Measurements from ENCODE around the gene NR3C2. TPM values are rescaled to one million over a fixed set of nuclear protein-coding genes. Genes with fewer than 3 reads are reported as not detected.

NR3C2 gene
- total RNA-seq, 1 donor from 2014 or later: 35.4 TPM

GRCh38 chr4:148261848-148262247, 180.4 kb downstream of the NR3C2 start:
- no peak for DNase-seq

- DNase-seq: no peak
Measured at GRCh38 chr4:148259841-148260240, 182.4 kb downstream of the NR3C2 start.

DNA sequence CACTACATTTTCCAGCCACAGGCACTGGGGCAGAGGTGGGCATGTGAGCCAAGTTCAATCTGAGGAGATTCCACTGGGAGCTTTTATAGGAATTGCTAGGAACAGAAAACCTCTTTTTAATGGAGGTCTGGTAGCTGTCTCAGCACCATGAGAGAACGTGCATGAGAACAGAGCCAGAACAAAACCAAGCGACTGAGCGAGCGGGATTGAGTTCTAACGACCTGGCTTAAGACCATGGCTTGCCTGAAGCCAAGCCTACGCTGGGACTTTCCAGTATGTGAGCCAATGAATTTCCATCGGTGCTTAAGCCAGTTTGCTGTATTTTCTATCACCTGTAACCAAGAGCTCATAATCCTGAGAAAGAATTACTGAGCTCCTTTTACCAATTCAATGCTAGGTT, 183.7 kb downstream of the NR3C2 start:
- DNase-seq: peak; percentile 37

- peak; percentile 17 for DNase-seq
Measured at GRCh38 chr4:148255344-148255720, 186.9 kb downstream of the NR3C2 start.

- no peak for DNase-seq
Measured at GRCh38 chr4:148254621-148255343, 187.4 kb downstream of the NR3C2 start.

DNA sequence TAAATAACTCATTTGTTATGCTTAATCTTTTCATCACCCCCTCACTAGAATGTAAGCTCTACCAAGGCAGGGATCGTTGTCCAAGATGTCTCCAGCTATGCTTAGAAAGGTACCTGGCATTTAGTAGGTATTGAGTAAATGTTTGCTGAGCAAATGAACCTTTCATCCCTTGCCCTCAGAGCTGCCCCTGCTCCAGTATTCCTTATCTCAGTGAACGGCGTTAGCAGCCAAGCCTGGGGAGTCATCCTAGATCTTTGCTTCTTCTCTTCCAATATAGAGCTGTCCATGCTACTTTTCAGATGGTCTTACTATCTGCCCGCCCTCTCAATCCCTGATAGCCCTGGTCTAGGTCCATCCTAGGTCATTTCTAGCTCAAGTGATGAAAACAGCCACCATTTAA, 188.4 kb downstream of the NR3C2 start:
- no peak for DNase-seq

- no peak for DNase-seq
Measured at GRCh38 chr4:148248824-148249223, 193.4 kb downstream of the NR3C2 start.

DNA sequence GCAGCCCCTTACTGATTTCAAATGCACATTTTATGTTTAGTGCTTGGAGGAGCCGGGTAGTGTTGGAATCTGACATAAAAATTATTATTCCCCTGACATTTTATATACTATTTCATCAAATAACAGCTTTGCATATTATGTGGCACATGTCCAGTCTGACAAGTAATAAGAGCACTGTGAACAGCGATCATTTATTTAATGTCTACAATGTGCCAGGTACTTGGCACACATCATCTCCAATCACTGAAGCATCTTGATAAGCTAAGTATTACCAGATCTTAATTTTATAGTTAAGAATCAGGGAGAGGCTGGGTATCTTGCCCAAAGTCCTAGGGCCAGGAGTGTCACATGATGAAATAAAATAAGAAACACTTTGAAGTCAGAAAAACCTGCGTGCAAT, 197.2 kb downstream of the NR3C2 start:
- DNase-seq: no peak

DNA sequence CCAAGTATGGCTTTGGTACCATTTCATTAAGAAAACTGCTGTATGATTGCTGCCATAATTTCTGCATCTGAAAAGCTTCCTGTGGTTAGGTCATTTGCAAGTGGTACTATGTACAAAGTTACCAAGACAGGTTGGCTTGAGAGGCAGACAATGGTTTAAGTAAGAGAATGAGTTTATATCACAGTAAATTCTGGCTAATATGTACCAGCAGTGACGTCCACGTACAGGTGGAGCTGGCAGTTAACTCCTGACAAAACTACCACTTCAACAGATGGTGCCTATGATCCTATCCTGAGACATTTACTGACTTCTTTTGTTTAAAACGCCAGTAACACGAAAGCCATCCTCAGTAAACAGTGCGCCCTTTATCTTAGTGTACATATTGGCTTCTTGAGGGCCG, 198.4 kb downstream of the NR3C2 start:
- DNase-seq: no peak

DNA sequence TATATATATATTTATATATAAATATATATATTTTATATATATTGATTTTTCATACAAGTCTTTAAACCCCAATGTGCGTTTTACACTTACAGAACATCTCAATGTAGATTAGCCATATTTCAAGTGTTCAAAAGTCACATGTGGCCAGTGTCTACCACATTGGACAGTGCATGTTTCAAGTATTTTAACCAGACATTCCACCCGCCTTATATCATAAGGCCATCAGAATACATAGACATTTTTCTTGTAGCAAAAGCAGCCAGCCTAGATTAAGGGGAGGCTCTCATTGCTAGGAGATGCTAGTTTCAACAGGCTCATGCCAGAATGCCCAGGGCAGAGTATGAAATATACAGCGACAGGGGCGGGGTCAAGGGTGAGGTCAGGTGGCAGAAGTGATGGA, 202.0 kb downstream of the NR3C2 start:
- DNase-seq: no peak

DNA sequence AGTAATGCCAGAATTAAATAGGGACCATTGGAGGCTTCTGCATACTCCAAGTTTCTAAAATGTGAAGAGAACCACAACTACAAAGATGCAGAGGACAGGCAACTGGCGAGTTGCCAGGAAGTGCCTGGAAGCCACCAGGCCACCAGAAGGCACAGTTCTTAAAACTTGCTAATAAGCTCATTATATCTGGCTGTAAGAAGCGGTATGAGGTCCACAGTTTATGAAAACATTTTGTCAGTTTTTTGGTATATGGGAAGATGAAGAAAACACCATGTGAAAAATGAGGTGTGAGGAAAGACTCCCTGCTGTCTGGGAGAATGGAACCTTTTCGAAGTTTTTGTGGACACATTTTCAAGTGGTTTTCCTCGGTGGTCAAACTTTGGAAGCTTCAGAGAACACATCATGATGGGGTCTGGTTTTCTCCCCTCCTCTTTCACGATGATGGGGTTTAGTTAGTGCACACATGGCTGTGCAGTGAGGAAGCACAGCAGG, 202.7 kb downstream of the NR3C2 start:
- DNase-seq: peak; percentile 16

DNA sequence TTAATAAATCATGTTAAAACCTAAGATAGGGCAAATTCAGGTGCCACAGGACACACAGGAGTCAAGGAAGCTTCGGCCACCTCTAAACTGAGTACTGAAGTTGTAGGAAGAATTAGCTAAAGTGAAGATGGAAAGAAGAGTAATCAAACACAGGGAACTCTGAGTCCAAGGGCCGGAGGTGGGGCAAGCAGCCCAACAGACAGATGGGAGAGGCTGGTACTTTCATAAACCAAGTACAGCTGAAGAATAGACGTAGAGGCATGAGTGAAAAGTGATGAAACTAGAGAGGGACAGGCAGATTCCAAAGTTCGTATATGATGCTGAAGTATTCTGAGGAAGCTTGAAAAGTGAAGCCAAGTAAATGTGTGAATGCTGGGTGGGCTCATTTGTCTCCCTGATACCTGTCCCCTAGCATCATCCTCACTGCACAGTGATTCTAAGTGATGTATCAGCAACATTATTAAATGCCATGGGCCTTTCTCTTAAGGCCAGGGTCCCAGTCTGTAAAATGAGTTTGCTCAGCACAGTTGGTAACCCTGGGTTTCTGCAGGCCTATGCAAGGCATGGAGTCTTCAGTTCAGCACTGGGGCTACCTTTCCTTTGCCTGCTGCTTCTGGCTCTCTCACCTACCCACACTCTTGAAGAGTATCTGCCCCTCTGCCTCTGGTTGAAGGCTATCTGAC, 203.3 kb downstream of the NR3C2 start:
- no peak for DNase-seq

DNA sequence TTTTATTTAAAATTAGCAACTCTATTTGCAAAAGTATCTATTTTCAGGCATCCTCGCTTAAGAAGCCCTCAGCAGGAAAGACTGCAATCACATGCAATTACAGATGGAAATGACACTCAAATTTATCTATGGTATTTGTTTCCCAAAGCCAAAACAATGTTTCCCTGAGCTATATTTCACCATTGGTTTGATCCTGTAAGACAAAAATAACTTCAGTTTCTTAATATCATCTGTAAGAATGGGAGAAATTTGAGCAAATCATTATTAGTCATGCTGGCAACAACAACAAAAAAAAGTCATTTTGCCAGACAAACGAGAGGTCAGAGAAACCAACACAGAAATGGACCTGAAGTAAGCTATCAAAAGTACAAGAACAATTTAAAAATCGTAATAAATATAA, 204.1 kb downstream of the NR3C2 start:
- no peak for DNase-seq

DNA sequence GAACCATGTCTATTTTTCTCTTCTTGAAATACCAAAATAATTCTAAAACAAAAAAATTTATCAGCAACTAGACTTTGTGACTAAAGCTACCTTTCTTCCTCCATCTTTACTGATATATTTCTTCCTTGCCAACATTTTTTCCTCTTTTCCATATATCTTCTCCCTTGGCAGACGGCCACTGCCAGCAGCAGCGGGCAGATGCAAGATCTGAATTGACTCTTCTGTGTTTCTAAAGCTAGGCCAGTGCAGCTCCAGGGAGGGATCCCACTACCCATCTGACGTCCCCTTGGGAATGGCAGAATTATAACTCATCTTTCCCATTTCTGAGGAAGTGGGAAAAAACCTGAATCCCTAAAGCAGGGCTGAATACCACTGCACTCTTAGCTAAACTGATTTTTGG, 206.4 kb downstream of the NR3C2 start:
- no peak for DNase-seq

GRCh38 chr4:148229798-148230197, 212.4 kb downstream of the NR3C2 start:
- no peak for DNase-seq

DNA sequence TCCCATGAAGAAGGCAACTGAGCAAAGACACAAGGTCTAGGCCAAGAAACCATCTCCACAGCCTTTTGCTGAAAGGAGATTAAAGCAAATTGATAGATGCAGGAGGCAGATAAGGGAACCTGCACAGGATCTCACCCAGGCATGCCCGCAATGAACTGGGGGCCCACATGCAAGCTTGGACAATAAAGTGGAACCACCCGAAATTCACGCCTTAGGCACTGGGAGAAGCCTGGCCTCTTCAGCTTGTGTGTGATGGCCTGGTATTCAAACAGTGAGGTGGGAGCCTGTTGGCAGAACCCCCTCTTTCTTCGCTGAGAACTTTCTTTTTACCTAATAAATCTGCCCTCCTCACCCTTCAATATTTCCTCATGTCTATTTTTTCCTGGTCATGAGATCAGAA, 213.2 kb downstream of the NR3C2 start:
- no peak for DNase-seq

DNA sequence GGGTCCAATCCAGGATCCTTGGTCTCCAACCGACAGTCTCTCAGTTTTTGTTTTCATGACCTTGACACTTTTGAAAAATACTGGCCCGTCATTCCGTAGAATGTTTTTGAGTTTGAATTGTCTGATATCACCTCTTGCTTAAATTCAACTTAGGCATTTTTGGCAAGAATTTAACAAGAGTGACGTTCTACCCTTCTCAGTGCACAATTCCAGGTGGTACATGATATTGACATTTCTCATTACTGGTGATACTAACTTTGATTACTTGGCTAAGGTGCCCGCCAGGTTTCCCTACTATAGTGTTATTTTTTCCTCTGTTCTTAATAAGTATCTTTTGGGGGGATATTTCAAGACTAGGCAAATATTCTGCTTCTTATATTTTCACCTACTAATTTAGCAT, 215.1 kb downstream of the NR3C2 start:
- no peak for DNase-seq

DNA sequence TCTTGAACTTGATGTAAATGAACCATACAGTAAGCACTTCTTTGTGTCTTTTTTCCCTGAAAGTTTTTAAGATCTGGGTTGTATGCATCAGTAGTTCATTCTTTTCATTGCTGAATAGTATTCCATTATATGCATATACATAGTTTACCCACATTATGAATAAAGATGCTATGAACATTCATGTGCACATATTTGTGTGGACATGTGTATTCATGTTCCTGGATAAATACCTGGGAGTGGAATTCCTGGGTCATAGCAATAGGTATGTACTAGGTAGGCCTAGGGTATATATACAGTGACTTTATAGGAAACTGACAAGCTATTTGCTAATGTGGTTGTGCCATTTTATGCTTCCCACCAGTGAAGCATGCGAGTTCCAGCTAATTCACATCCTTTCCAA, 215.9 kb downstream of the NR3C2 start:
- DNase-seq: no peak

- DNase-seq: no peak
Measured at GRCh38 chr4:148225639-148226038, 216.6 kb downstream of the NR3C2 start.

DNA sequence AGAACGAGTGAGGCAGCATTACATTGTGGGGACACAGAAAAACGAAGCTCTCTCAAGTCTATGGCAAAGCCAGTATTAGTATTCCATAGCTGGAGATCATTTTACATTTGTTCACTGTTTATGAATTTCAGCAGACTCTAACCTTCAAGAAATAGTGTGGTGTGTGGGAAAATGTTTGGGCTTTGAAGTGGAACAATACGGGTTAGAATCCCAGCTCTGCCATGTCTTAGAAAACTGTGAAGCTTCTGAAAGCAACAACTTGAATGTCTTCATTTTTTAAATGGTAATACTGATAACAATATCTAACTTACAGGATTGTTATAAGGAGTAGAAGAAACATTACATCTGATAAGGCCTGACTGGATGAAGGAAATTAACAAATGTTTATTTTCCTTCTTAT, 217.7 kb downstream of the NR3C2 start:
- no peak for DNase-seq

DNA sequence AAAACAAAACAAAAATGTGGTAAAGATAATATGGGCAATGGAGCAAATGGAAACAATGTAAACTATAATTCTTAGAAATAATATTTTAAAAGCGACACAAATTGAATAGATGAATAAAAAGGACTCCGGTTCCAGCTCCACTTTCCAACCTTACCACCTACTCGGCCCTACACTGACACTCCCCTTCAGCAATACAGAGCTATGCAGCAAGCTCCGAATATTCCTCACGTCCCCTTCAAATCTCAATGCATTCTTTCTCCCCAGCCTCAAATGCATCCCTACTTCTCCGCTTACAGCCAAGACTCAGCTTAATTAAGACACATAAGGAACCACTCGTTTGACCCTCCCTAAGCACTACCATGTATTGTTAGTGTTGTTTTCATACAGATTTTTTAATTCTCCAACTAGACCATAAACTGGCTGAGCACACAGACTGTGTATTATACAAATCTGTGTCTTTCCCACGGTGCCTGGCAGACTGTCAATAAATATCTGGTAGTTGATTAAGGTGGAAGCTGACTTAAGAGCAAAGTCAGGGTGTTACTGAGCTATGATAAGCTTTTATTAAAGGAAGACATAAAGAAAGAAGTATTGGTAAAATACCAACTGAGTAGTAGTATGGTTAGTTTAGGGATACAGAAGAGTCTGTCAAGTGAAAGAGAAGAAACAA, 219.1 kb downstream of the NR3C2 start:
- DNase-seq: no peak

DNA sequence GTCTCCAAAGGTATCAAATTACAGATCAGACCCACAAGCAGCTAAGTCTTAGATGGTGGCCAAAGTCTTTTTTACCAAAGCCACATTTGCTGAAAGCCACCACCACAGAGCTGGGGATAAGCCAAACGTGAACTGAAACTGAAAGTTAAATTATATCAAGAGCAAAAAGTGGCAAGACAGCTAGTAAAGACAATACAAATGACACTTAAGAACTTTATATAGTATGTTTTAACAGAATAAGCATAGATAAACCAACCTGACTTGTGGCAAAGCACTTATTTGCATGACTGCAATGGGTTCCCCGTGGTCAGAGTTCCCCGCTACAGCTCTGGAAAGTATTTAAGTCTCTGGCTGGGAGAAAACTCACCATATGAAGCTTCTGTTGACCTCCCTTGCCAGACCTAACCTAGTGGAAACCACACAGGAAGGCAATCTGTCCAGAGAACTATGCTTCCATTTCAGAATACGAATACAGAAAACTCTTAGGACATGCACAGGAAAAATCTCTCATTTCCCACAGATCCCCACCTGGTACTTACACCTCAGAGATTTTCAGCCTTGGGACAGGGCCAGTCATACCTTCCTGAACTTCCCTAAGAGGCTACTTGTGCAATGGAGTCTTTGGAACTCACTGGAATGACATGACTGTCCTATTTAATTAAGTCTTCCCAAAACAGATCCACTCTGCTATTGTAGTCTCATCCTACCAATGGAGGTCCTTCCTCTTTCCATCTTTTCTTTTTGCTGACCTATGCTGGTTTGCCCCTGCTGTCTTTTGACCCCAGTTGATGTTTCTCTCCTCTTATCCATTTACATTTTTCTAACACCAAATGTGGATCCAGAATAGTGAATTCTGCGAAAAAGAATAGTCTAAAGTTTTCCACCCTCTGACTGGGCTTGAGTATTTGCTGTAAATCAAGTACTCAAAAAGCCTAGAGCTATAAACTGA, 225.1 kb downstream of the NR3C2 start:
- no peak for DNase-seq

Measured in tongue (tissue), 2 donors.